AG09309 (cell line): Measurements from ENCODE around the gene FMO5.
"Not testable (repeated sequence)": the region's sequence is repeated elsewhere in the genome, so short reads cannot be mapped to it uniquely, and the experiment has no call there.

Experiments used
- DNase-seq: peaks from one replicate; pipeline ENCODE4 v3.0.0-alpha.2; 2010; ENCODE audit warnings: low read depth
- H3K4me3 ChIP-seq: 2 replicates; pipeline ENCODE4 v1.5.1; 2011; ENCODE audit warnings: mild to moderate bottlenecking, low read depth, low read length, moderate library complexity; ENCODE audit not compliant: control insufficient read depth
- CTCF ChIP-seq: IDR thresholded peaks from 2 replicates; pipeline ENCODE4 v1.5.1; 2011; ENCODE audit warnings: mild to moderate bottlenecking, low read depth, low read length, inconsistent platforms; ENCODE audit not compliant: insufficient read depth, control insufficient read depth; ENCODE audit errors: missing control alignments

Gene FMO5

GRCh38 chr1:147245586-147246021 is 20.5 kb upstream of the FMO5 start:
- H3K4me3 ChIP-seq, result no peak overlapping the region
- DNase-seq, result no peak
- no peak for TF ChIP-seq CTCF

DNA sequence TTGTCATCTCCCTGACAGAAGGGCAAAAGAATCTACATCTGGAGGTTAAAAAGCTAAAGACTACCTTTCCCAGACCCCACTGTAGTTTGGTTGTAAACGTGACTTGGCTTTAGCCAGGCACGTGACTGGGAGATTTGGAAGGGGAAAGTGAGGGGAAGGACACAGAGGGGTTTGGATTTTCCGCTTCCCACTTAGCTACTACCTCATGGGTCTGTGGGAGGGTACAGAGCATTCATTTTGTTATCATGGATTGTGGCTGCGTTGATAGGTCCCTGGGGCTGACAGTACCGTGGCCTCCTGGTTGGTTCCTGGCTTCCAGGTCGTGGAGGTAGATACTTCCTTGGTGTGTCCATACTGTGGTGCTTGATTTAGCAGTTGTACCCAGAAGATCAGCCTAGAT is 20.0 kb upstream of the FMO5 start:
- no peak overlapping the region for H3K4me3 ChIP-seq
- no peak for TF ChIP-seq CTCF
- DNase-seq, result no peak

DNA sequence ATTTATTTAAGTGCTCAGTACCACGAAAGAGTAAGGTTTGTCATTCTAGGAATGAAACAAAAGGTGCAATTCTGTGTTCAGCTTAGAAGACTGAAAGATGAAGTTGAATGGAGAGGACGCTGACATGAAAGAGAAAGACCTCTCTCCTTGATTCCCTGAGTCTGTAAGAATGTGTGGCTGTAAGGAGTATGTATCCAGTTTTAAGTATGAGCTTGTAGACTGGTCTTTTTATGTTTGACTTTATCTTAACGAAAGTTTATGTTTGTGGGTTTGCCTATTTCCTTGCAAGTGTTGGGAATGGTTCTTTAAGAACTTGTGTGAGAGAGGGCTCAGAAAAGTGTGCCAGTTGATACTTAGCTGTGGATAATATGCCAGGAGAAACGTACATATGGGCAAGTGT is 18.7 kb upstream of the FMO5 start:
- TF ChIP-seq CTCF, result no peak
- peak overlapping the region; percentile 75 for H3K4me3 ChIP-seq
- no peak for DNase-seq

DNA sequence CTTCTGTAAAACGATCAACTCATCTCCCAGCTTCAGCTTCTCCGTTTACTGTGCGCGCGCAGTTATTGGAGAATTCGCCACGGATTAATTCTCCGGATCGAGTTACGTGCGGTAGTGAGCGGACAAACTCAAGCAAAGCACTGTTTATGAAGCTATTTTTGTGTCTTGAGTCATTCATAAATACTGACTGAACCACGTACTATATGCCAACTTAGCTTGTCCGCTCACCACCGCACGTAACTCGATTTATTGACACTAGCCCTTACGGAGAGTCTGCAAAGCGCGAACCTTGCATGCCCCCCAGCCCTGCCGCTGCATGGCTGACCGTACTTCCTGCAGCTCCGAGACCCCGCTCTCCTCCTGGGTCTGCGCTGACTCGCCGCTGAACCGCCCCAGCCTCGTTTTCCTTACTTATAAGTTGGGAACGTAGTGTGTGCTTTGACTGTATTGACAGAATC is 18.1 kb upstream of the FMO5 start:
- peak overlapping the region; percentile 75 for H3K4me3 ChIP-seq
- TF ChIP-seq CTCF, result no peak
- DNase-seq, result no peak

DNA sequence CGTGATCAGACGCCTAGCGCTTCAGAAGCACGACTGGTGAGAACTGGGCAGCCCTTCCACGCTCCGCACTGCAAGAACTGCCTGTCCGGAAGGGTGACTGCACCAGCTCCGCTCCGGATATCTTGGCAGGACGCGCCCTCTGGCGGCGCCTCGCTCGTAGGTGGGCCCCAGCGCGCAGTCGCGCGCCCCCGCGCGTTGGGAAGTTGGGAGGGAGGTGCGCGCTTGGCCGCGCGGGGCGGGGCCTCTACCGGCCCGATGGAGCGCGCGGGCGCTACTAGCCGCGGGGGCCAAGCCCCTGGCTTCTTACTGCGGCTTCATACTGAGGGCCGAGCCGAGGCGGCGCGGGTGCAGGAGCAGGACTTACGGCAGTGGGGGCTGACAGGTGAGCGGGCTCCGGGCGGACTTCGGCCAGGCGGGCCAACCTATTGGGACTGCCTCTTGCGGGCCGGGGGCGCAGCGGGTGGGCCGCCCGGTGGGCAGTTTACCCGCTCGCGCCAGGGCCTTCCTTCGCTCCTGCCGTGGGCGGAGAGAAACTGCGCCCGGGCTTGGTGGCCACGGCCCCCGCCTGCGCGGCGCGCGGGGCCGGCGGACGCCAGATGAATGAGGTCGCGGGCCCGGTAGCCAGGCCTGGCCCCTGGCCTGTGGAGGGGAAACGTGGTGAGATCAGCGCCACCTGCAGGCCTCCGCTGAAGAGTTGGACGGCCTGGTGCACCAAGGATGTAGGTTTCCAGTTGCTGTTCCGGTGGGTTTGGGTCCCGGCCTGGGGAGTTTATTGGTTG is 17.5 kb upstream of the FMO5 start, which contains the start of gene CHD1L:
TSS of gene CHD1L (plus strand) at position 236 of the 779 bp plus-strand sequence. CDS start at position 256, 20 bp downstream.
- peak; percentile 83 for TF ChIP-seq CTCF
- peak within 1 kb of the TSS; percentile 75 for H3K4me3 ChIP-seq
- DNase-seq, result peak; percentile 86

- no peak for TF ChIP-seq CTCF
- no peak for DNase-seq
- peak overlapping the region; percentile 28 for H3K4me3 ChIP-seq
Measured at GRCh38 chr1:147241934-147242448, 16.9 kb upstream of the FMO5 start.

DNA sequence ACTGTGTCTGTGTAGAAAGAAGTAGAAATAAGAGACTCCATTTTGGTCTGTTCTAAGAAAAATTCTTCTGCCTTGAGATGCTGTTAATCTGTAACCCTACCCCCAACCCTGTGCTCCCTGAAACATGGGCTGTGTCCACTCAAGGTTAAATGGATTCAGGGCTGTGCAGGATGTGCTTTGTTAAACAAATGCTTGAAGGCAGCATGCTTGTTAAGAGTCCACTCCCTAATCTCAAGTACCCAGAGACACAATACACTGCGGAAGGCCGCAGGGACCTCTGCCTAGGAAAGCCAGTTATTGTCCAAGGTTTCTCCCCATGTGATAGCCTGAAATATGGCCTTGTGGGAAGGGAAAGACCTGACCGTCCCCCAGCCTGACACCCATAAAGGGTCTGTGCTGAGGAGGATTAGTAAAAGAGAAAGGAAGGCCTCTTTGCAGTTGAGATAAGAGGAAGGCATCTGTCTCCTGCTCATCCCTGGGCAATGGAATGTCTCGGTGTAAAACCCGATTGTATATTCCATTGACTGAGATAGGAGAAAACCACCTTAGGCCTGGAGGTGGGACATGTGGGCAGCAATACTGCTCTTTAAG is 15.1 kb upstream of the FMO5 start:
- H3K4me3 ChIP-seq, DNase-seq: not testable (repeated sequence)
